GM19035 (cell line): ENCODE results near the gene DAB2IP.

Experiments
- ATAC-seq: cut with Tn5 transposase; IDR thresholded peaks from one replicate; pipeline ENCODE4 v1.9.1; 2021; ENCODE audit not compliant: unreplicated experiment

The DAB2IP gene

DNA sequence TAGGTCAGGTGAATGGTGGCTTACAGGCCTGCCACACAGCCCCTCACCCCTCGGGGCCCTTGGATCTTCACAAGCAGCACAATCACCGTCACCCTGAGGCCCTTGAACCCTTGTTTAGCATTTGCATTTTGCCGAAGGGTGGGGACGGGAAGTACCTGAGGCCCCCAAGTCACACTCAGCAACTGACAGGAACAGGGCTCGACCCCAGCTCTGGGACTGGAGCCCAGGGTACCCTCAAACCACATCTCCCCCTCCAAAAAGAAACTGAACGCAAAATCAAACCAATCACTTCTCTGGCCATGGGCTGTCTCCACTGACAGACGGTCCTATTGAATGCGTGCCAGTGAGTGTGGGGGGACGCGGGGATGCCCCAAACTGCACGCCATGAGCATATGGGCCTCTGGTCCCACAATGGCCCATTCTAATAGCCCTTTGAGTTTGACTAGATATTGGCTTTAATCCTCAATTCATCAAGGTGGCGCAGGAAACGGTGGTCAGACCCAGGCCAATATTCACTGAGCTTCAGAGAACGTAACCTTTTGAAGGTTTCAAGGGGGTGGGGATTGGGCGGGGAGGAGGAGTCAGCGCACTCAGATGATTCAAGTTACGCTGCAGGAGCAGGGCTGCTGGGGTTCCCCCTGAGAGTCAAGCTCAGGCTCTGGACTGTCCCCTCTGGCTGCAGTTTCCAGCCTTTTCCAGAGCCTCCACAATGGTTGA, 176.0 kb downstream of the DAB2IP start:
- no peak for ATAC-seq

DNA sequence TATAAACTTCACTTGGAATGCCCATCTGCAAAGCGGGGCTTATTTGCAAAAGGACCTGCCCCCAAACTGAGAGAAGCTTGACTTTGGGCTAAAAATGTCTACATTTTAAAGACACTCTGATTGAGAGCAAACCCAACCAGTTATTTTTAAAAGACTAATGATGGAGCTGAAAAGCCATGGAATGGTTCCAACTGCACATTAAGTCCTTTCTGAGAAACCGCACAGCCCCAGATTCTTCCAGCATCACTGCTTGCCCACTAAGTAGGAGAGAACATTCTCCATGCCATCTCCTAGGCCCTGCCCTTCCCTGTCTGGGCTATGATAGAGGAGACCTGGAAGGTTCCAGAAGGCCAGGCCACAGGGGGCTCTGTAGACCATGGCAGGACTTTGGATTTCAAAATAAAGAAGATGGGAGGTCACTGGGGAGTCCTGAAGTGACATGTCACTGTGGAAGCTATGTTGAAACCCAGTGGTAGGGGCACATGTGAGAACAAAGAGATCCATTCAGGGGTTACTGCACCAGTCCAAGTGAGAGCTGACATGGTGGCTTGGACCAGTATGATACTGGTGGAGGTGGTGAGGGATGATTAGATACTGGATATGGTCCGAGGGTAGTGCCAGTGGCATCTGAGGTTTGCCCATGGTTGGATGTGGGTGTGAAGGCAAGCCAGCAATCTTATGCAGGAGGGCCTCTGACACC, 179.2 kb downstream of the DAB2IP start:
- ATAC-seq: no peak

DNA sequence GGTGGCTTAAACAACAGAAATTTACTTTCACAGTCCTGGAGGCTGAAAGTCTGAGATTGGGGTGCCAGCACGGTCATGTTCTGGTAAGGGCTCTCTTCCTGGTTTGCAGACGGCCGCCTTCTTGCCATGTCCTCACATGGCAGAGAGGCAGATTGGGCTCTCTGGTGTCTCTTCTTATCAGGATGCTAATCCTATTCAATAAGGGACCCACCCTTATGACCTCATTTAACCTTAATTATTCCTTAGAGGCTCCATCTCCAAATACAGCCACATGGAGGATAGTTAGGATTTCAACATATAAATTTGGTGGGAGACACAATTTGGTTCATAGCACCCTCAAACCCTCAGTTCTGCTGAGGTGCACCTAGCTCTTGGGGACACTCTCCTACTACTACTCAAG, 180.4 kb downstream of the DAB2IP start:
- no peak for ATAC-seq

DNA sequence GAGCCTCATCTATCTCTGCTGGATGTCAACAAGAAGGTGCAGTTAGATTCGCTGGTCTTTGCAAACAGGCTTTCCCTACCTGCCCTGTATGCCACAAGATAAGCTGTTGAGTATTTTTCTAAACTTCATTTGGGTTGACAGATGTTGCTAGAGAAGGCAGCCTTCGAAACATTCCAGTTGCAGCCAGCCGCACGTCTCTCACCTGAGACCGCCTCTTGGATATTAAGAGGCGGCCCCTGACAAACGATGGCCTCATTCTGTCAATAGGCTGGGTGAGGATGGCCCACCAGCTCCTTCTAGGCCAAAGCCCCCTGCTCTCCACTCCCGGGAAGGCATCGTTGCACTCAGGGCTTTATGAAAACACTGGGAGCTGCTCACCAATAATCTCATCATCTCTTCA, 181.6 kb downstream of the DAB2IP start:
- no peak for ATAC-seq
